Smooth muscle cell (in vitro differentiated cells): ENCODE data around the gene HSF2. TPM values are rescaled to one million over a fixed set of nuclear protein-coding genes. Genes with fewer than 3 reads are reported as not detected.

Source experiments
- DNase-seq: peaks from one replicate; lab custom pipeline; 2025; ENCODE audit not compliant: unreplicated experiment; lab: John Stamatoyannopoulos, UW
- H2AFZ ChIP-seq: fragments of 200-600 bp; sonication (generic); 2 replicates; pipeline ENCODE4 v1.6.0; 2016; ENCODE audit warnings: antibody characterized with exemption, low read depth, mild to moderate bottlenecking
- H3F3A ChIP-seq: fragments of 200-600 bp; sonication (generic); 2 replicates; pipeline ENCODE4 v1.6.0; 2017; ENCODE audit warnings: antibody characterized with exemption, low read depth
- H3K27ac ChIP-seq: fragments of 200-600 bp; sonication (generic); 2 replicates; pipeline ENCODE4 v1.5.1; 2016; ENCODE audit warnings: low read depth, mild to moderate bottlenecking
- H3K27me3 ChIP-seq: fragments of 200-600 bp; sonication (generic); 2 replicates; pipeline ENCODE4 v1.6.1; 2016; ENCODE audit warnings: low read depth, mild to moderate bottlenecking
- H3K36me3 ChIP-seq: fragments of 200-600 bp; sonication (generic); 2 replicates; pipeline ENCODE4 v1.5.1; 2016; ENCODE audit warnings: low read depth
- H3K4me1 ChIP-seq: fragments of 200-600 bp; sonication (generic); 2 replicates; pipeline ENCODE4 v1.5.1; 2016; ENCODE audit warnings: low read depth
- H3K4me2 ChIP-seq: fragments of 200-600 bp; sonication (generic); 2 replicates; pipeline ENCODE4 v1.6.0; 2016; ENCODE audit warnings: mild to moderate bottlenecking
- H3K4me3 ChIP-seq: fragments of 200-600 bp; sonication (generic); 2 replicates; pipeline ENCODE4 v1.5.1; 2016; ENCODE audit warnings: mild to moderate bottlenecking
- H3K79me2 ChIP-seq: fragments of 200-600 bp; sonication (generic); 2 replicates; pipeline ENCODE4 v1.6.0; 2016; ENCODE audit warnings: low read depth, mild to moderate bottlenecking
- H3K9ac ChIP-seq: fragments of 200-600 bp; sonication (generic); 2 replicates; pipeline ENCODE4 v1.6.0; 2016; ENCODE audit warnings: low read depth
- H3K9me3 ChIP-seq: fragments of 200-600 bp; sonication (generic); replicated peaks from 2 replicates; pipeline ENCODE4 v1.5.1; 2016; ENCODE audit warnings: low read depth
- H4K20me1 ChIP-seq: fragments of 200-600 bp; sonication (generic); 2 replicates; pipeline ENCODE4 v1.6.0; 2016; ENCODE audit warnings: low read depth
- CTCF ChIP-seq: fragments of 200-600 bp; sonication (generic); IDR thresholded peaks from 2 replicates; pipeline ENCODE4 v1.5.1; 2017; ENCODE audit warnings: borderline replicate concordance, mild to moderate bottlenecking, antibody characterized with exemption; ENCODE audit not compliant: insufficient read depth, poor library complexity, severe bottlenecking
- WGBS: methylation state at CpG from one replicate; pipeline ENCODE4 v1.1.7; 2016; ENCODE audit warnings: low lambda C conversion rate; 5-methylcytosine and 5-hydroxymethylcytosine counted together
- polyA plus RNA-seq: library from polyadenylated mRNA; unstranded; fragments of >200 nt; fragmentation: Nextera tagmentation; extraction: Ambion mirVana; gene quantifications from 2 replicates; pipeline ENCODE4 v1.2.1, GENCODE V29; 2016
- total RNA-seq: library from RNA; depleted of rRNA; stranded (reverse); fragments of >200 nt; gene quantifications from 2 replicates; pipeline ENCODE4 v1.2.3, GENCODE V29; 2014

The HSF2 gene
- total and polyA plus RNA-seq, 2 experiments from 2014 or later, result 12.1 to 39.5 TPM

- peak within 1 kb of the TSS; percentile 91 for H3K4me2 ChIP-seq
- no peak for TF ChIP-seq CTCF
- WGBS, result 1% methylated on average over 49 of the region's 49 CpGs
- peak within 1 kb of the TSS; percentile 83 for H3K27ac ChIP-seq
- H3K27me3 ChIP-seq, result no peaks in the 10 kb centered on the region
- H4K20me1 ChIP-seq, result peaks cover 46% of the 10 kb centered on the region
- no peaks in the 10 kb centered on the region for H3K36me3 ChIP-seq
- H3K4me1 ChIP-seq, result peaks cover 17% of the 10 kb centered on the region
- peak within 1 kb of the TSS; percentile 95 for H2AFZ ChIP-seq
- peak; percentile 66 for DNase-seq
- peak within 1 kb of the TSS; percentile 88 for H3K9ac ChIP-seq
- H3F3A ChIP-seq, result no peaks in the 10 kb centered on the region
- H3K4me3 ChIP-seq, result peak within 1 kb of the TSS; percentile 76
- H3K79me2 ChIP-seq, result peaks cover 52% of the 10 kb centered on the region
- no peaks in the 10 kb centered on the region for H3K9me3 ChIP-seq
Measured at GRCh38 chr6:122471107-122472021, 71.9 kb downstream of the HSF2 start, which contains the start of gene SERINC1. Gene SERINC1 (minus strand): TSS chr6:122471807. CDS start chr6:122471737, 70 bp downstream.

GRCh38 chr6:122472022-122472340, 72.5 kb downstream of the HSF2 start:
- Histone ChIP-seq H4K20me1 (peaks cover 40% of the 10 kb centered on the region), H3K27me3 (no peaks in the 10 kb centered on the region), H3K4me1 (peaks cover 17% of the 10 kb centered on the region), H3K4me3 (peak overlapping the region; percentile 76), H3K9me3 (no peaks in the 10 kb centered on the region), H2AFZ (peak overlapping the region; percentile 95), H3K36me3 (no peaks in the 10 kb centered on the region), H3K79me2 (peaks cover 46% of the 10 kb centered on the region), H3F3A (no peaks in the 10 kb centered on the region), H3K9ac (peak overlapping the region; percentile 88), H3K4me2 (peak overlapping the region; percentile 91), H3K27ac (peak overlapping the region; percentile 83)
- WGBS, result 8% methylated on average over 8 of the region's 8 CpGs
- no peak for DNase-seq
- no peak for TF ChIP-seq CTCF

DNA sequence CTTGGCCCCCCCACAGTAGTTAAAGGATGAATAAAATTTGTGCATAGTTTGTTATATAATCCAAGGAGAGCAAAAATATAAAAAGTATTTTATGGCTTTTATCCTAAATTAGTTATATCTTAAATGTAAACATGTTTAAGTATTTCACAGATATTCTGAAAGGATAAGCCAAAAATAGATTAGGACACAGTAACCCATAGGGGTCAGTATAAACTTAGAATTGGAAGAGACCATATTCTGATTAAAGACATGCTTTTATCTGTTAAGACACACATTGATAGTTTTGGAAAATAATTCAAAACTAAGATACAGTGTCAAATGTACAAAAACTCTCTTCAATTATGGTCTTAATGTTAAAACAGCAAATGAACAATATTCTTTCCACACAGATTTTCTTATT, 76.7 kb downstream of the HSF2 start:
- Histone ChIP-seq H3K4me2 (no peak overlapping the region), H3K9ac (no peak overlapping the region), H3K79me2 (peaks cover 6% of the 10 kb centered on the region), H3K27ac (no peak overlapping the region), H3K4me1 (peaks cover 6% of the 10 kb centered on the region), H3F3A (no peaks in the 10 kb centered on the region), H3K36me3 (no peaks in the 10 kb centered on the region), H4K20me1 (no peaks in the 10 kb centered on the region), H2AFZ (no peak overlapping the region), H3K9me3 (no peaks in the 10 kb centered on the region), H3K4me3 (no peak overlapping the region), H3K27me3 (no peaks in the 10 kb centered on the region)
- peak; percentile 70 for TF ChIP-seq CTCF
- no peak for DNase-seq

DNA sequence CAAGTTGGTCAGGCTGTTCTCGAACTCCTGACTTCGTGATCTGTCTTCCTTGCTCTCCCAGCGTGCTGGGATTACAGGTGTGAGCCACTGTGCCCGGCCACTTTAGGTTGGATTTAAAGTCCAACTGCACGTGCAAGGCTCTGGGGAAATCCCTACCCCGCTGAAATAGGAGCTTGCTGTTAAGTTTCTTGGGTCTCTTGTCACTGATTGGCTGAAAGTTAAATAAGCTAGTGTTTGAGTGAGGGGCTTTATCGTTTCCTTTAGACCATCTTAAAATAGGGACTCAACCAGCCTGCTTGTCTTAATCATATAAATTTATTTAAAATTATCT, 83.3 kb downstream of the HSF2 start:
- Histone ChIP-seq H3K79me2 (peaks cover 67% of the 10 kb centered on the region), H2AFZ (no peak overlapping the region), H3K4me1 (peaks cover 40% of the 10 kb centered on the region), H3K4me3 (peak overlapping the region; percentile 87), H3K9me3 (no peaks in the 10 kb centered on the region), H4K20me1 (peaks cover 44% of the 10 kb centered on the region), H3K36me3 (no peaks in the 10 kb centered on the region), H3F3A (no peaks in the 10 kb centered on the region), H3K27ac (no peak overlapping the region), H3K27me3 (no peaks in the 10 kb centered on the region), H3K9ac (peak overlapping the region; percentile 97), H3K4me2 (peak overlapping the region; percentile 98)
- no peak for DNase-seq
- no peak for TF ChIP-seq CTCF
- WGBS, result 1% methylated on average over 7 of the region's 7 CpGs
